GM21390 (cell line): ENCODE data around the gene FLNB.
"Not testable (repeated sequence)": the region's sequence is repeated elsewhere in the genome, so short reads cannot be mapped to it uniquely, and the experiment has no call there.

Experiments used
- ATAC-seq: cut with Tn5 transposase; IDR thresholded peaks from one replicate; pipeline ENCODE4 v1.9.1; 2021; ENCODE audit not compliant: unreplicated experiment

The FLNB gene

DNA sequence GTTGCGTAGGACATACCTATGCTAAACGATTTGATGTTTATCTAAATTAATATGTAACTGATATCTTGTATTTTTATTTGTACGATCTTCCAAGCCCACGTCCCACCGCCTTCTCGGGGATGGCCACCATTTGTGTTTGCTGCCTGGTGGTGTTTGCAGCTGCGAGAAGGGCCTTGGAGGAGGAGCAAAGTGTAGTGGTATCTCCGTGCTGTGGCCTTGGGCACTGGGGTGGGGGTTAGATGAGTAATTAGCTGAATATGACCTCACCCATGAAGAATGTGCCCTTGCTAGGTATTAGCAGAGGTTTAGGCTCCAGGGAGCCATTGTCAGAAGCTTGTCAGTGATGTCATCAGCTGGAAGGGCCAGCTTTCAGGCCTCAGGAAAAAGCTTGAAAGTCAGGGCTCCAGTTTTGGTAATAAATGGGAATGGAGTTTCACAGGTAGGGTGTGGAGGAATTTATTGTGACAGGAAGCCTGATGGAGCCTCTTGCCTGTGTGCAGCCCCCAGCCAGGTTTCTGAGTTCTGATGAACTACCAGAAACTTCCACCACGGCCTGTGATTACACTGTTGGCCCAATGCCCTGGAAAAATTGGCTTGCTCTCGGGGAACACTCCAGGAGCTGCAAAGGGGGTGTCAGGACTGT lies 41.0 kb downstream of the FLNB start:
- no peak for ATAC-seq

DNA sequence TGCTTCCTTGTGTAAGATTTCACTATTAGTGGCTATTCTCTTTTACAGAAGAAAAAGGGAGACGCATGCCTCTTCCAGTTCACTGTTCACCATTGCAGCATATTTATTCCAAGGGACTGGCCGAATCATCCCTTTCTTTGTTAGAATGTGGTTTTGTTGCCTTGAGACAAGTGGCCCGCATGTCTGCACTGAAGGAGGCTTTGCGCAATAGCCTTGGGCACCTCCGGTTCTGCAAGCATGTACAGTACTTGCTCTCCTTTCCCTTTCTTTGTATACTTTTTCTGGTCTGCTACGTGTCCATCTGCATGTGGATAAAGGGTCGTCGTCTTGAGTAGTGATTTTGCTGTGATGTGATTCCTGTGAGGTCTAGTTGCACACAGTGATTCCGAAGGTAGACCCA lies 43.0 kb downstream of the FLNB start:
- ATAC-seq, result no peak

DNA sequence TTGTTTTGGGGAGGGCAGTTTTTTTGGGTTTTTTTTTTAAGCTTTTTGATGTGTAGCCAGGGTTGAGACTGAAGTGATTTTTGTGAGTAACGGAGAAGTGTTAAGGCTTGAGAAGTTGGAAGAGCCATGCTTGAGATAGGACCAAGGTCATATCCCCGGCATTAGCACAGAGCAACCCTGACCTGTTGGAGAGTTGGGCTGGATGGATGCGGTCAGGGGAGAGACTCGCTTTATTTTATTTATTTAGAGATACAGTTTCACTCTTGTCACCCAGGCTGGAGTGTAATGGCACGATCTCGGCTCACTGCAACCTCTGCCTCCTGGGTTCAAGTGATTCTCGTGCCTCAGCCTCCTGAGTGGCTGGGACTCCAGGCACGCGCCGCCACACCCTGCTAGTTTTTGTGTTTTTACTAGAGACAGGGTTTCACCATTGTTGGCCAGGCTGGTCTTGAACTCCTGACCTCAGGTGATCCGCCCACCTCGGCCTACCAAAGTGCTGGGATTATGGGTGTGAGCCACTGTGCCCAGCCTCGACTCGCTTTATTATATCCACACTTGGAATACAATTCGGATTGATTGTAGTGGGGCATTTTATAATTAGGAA lies 43.5 kb downstream of the FLNB start:
- not testable (repeated sequence) for ATAC-seq

GRCh38 chr3:58052373-58053273 lies 44.4 kb downstream of the FLNB start:
- ATAC-seq, result no peak

DNA sequence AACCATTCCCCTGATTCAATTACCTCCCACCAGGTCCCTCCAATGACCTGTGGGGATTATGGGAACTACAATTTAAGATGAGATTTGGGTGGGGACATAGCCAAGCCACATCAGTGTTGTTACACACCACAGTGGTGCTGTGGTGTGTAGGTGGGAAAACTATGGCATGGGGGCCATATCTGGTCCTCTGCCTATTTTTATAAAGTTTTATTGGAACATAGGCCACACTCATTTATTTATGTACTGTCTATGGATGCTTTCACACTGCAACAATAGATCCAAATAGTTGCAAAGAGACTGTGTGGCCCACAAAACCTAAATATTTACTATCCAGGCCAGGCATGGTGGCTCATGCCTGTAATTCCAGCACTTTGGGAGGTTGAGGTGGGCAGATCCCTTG lies 46.4 kb downstream of the FLNB start:
- no peak for ATAC-seq

GRCh38 chr3:58055314-58055713 lies 47.1 kb downstream of the FLNB start:
- no peak for ATAC-seq

GRCh38 chr3:58055891-58056290 lies 47.7 kb downstream of the FLNB start:
- ATAC-seq, result not testable (repeated sequence)

DNA sequence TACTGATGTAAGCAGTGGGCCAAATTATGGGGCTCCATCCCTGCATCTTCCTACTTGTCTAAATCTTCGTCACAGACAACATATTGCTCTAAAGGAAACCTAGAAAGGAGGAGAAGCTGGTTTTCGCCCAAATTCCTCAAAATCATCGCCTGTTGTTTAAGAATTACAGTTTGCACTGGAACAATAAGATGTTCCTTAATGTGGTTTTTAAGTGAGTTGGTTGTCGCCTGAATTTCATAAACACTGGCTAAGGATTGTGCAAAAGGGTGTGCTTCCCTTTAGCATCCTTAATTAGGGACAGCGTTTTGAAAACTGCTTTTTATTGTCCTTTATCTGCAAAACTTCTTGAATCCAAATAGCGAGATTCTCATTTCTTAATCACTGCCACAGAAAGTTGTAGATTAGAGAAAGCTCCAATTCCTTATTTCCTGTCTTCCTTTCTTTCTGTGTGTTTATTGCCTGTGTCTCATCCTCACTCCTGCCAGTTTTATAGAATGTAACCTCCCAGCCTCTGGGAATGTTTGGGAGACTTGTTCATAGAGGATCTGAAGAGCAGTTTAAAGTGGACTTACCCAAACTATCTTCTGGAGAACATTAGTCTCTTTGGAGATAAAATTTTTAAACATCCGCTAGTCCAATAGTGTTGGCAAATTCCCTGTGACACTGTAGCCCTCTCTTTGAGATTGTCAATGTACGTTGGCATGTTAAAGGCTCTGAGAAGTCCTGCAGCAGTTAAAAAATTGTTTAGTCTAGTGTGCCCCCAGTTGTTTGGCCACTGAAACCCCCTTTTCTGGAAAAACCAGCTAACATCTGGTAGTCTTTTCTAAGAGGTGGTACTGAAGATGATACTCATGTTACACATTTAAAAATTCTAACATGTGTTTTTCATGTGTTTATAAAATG lies 50.4 kb downstream of the FLNB start:
- ATAC-seq, result no peak

GRCh38 chr3:58059349-58060321 lies 51.4 kb downstream of the FLNB start:
- ATAC-seq, result no peak

DNA sequence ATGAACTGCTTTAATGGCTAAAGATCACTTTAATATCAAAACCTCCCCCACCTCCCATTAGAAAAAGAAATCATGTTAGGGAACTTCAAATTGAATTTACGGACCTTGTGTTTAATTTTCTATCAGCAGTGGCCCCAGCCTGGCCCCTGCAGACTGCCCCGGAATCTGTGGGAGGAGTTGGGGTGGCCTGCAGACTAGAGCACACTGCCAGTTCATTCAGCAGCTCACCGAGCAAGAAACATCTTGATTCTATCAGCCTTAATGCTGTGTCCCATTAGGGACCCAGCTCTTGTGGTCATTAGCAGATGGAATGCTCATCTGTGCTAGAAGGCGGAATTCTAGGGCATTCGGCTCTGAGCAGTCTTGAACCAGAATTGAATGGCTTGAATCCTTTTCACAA lies 54.2 kb downstream of the FLNB start:
- no peak for ATAC-seq

- no peak for ATAC-seq
Measured at GRCh38 chr3:58063022-58063815, 55.0 kb downstream of the FLNB start.

- ATAC-seq, result no peak
Measured at GRCh38 chr3:58064923-58065638, 56.9 kb downstream of the FLNB start.

DNA sequence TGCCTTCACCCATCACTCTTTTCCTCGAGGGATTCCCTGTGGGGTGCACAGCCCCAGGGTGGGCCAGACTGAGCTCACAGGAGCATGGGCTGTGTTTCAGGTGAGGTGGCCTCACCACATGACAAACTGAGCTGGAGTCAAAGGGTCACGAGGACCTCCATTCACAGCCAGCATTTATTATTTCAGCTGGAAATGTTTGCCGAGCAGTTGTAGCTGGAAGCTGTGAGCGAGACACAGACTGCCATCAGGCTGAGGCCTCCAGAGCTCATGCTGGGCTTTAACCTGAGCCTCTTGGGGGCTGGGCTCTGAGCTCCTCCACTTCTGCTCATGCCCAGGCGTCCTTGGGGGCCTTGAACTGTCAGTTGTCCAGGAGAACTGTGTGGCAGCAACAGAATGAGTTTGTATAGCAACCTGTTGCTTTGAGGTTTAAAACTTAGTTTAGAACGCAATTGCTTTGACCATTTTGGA lies 57.5 kb downstream of the FLNB start:
- no peak for ATAC-seq

- ATAC-seq, result no peak
Measured at GRCh38 chr3:58066842-58067241, 58.6 kb downstream of the FLNB start.

- ATAC-seq, result no peak
Measured at GRCh38 chr3:58068122-58068809, 60.0 kb downstream of the FLNB start.

DNA sequence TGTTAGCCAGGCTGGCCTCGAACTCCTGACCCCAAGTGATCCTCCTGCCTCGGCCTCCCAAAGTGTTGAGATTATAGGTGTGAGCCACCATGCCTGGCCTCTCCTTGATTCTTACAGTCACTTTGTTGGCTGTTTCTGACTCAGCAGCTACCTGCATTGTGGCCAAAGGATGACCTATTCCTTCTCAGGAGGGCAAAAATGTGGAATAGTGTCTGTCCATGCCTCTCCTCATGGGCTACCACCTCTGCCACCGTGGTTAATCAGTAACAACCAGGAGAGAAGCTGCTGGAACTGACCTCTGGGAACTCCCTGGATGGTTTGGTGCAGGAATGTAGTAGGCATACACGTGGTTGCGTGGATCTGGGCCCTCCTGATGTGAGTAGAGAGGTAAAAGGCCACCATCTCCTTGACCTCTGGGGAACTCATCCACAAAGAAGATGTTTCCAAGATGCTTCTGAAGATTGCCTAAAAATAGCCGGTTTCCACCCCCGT lies 63.3 kb downstream of the FLNB start:
- ATAC-seq, result no peak

GRCh38 chr3:58072052-58072762 lies 64.0 kb downstream of the FLNB start:
- no peak for ATAC-seq
